C4-2B (cell line): ENCODE measurements around the gene TSR1.
A peak's percentile ranks its signal among the peaks of the same experiment; 100 is the strongest.

ENCODE experiments used
- H3K27ac ChIP-seq: fragments of 450-650 bp; 2 replicates; pipeline ENCODE4 v1.5.1; 2017
- CTCF ChIP-seq: fragments of 450-650 bp; conservative IDR thresholded peaks from 2 replicates; pipeline ENCODE4 v1.5.1; 2017; ENCODE audit warnings: mild to moderate bottlenecking
- ZFX ChIP-seq: fragments of 450-650 bp; IDR thresholded peaks from 2 replicates; pipeline ENCODE4 v1.6.1; 2017

Gene TSR1

GRCh38 chr17:2379489-2380225 lies 43.4 kb upstream of the TSR1 start:
- no peak overlapping the region for H3K27ac ChIP-seq
- no peak for TF ChIP-seq CTCF
- no peak for TF ChIP-seq ZFX

GRCh38 chr17:2378905-2379304 lies 42.6 kb upstream of the TSR1 start:
- TF ChIP-seq CTCF (no peak), ZFX (no peak)
- no peak overlapping the region for H3K27ac ChIP-seq

GRCh38 chr17:2377659-2378058 lies 41.4 kb upstream of the TSR1 start:
- no peak overlapping the region for H3K27ac ChIP-seq
- TF ChIP-seq ZFX (no peak), CTCF (no peak)

- TF ChIP-seq CTCF (no peak), ZFX (no peak)
- no peak overlapping the region for H3K27ac ChIP-seq
These were observed 39.9 kb upstream of the TSR1 start for GRCh38 chr17:2376107-2376506.

- no peak for TF ChIP-seq CTCF
- no peak for TF ChIP-seq ZFX
- H3K27ac ChIP-seq = peak overlapping the region; percentile 7; the same call in 1 of the 2 replicates
These were observed 39.1 kb upstream of the TSR1 start for GRCh38 chr17:2375406-2375805.

GRCh38 chr17:2374549-2375285 lies 38.5 kb upstream of the TSR1 start:
- peak overlapping the region; percentile 7; the same call in 1 of the 2 replicates for H3K27ac ChIP-seq

More at GRCh38 chr17:2374549-2375285, 38.5 kb upstream of the TSR1 start:
- TF ChIP-seq ZFX = no peak
- TF ChIP-seq CTCF = no peak
